ENCODE data around the gene PIK3C2A. TPM values are rescaled to one million over a fixed set of nuclear protein-coding genes. Genes with fewer than 3 reads are reported as not detected.

Gene PIK3C2A
- total and polyA plus RNA-seq, 4 donors, result 13.6 to 103 (median 39.0) TPM

GRCh38 chr11:17169876-17170275 is 37.9 kb downstream of the PIK3C2A start:
- 79 to 83% methylated on average over 1 of the region's 1 CpG for WGBS, 2 donors

GRCh38 chr11:17165247-17165890 is 42.4 kb downstream of the PIK3C2A start:
- Histone ChIP-seq H3K9me3 (ENCODE audit: control insufficient read depth in 4 of 4, insufficient read depth in 3 of 4, low read length in 3 of 4) (no peaks in the 10 kb centered on the region), H3K36me3 (ENCODE audit: control insufficient read depth in 4 of 4, insufficient read depth in 4 of 4, low read length in 4 of 4) (peaks cover 0 to 10% (median 4%) of the 10 kb centered on the region in 4 donors), H3K27ac (ENCODE audit: low read depth in 1 of 2, low read length in 1 of 2) (peak overlapping the region in 1 of 2 donors; percentile 64), H3K27me3 (ENCODE audit: control insufficient read depth in 3 of 3, insufficient read depth in 3 of 3, low read length in 2 of 3) (no peaks in the 10 kb centered on the region), H3K4me1 (ENCODE audit: control insufficient read depth in 5 of 5, insufficient read depth in 5 of 5, low read length in 5 of 5) (peaks cover 0 to 34% (median 7%) of the 10 kb centered on the region in 5 donors), H3K4me3 (no peak overlapping the region), H3K9ac (ENCODE audit: insufficient read depth in 1 of 2, low read length in 2 of 2) (no peak overlapping the region)
- no peak for TF ChIP-seq CTCF (IDR thresholded peaks at IDR 0.05; ENCODE audit: control extremely low read depth, extremely low read depth)
- DNase-seq (no peak), ATAC-seq (ENCODE audit: insufficient read depth, low FRiP score) (no peak)
- WGBS, 2 donors, result 74 to 85% methylated on average over 11 of the region's 11 CpGs

More at GRCh38 chr11:17169876-17170275, 37.9 kb downstream of the PIK3C2A start:
- H3K36me3 ChIP-seq (ENCODE audit: control insufficient read depth in 4 of 4, insufficient read depth in 4 of 4, low read length in 4 of 4), result peaks cover 0 to 10% (median 3%) of the 10 kb centered on the region in 4 donors
- ATAC-seq (ENCODE audit: insufficient read depth, low FRiP score) (no peak), DNase-seq (peak in 2 of 3 donors; percentile 45 to 56)
- H3K9ac ChIP-seq (ENCODE audit: insufficient read depth in 1 of 2, low read length in 2 of 2), result no peak overlapping the region
- H3K4me1 ChIP-seq (ENCODE audit: control insufficient read depth in 5 of 5, insufficient read depth in 5 of 5, low read length in 5 of 5), result peaks cover 0 to 16% (median under 1%) of the 10 kb centered on the region in 5 donors
- TF ChIP-seq CTCF (IDR thresholded peaks at IDR 0.05; ENCODE audit: control extremely low read depth, extremely low read depth), result no peak
- no peak overlapping the region for H3K27ac ChIP-seq (ENCODE audit: low read depth in 1 of 2, low read length in 1 of 2)
- no peaks in the 10 kb centered on the region for H3K27me3 ChIP-seq (ENCODE audit: control insufficient read depth in 3 of 3, insufficient read depth in 3 of 3, low read length in 2 of 3)
- H3K9me3 ChIP-seq (ENCODE audit: control insufficient read depth in 4 of 4, insufficient read depth in 3 of 4, low read length in 3 of 4), result no peaks in the 10 kb centered on the region
- H3K4me3 ChIP-seq, result no peak overlapping the region

GRCh38 chr11:17164361-17165246 is 43.2 kb downstream of the PIK3C2A start:
- ATAC-seq (ENCODE audit: insufficient read depth, low FRiP score) (peak; percentile 61), DNase-seq (no peak)
- Histone ChIP-seq H3K9ac (ENCODE audit: insufficient read depth in 1 of 2, low read length in 2 of 2) (no peak overlapping the region), H3K9me3 (ENCODE audit: control insufficient read depth in 4 of 4, insufficient read depth in 3 of 4, low read length in 3 of 4) (no peaks in the 10 kb centered on the region), H3K4me1 (ENCODE audit: control insufficient read depth in 5 of 5, insufficient read depth in 5 of 5, low read length in 5 of 5) (peaks cover 0 to 41% (median 7%) of the 10 kb centered on the region in 5 donors), H3K4me3 (no peak overlapping the region), H3K27me3 (ENCODE audit: control insufficient read depth in 3 of 3, insufficient read depth in 3 of 3, low read length in 2 of 3) (no peaks in the 10 kb centered on the region), H3K36me3 (ENCODE audit: control insufficient read depth in 4 of 4, insufficient read depth in 4 of 4, low read length in 4 of 4) (peaks cover 0 to 10% (median 4%) of the 10 kb centered on the region in 4 donors), H3K27ac (ENCODE audit: low read depth in 1 of 2, low read length in 1 of 2) (peak overlapping the region in 1 of 2 donors; percentile 64)
- no peak for TF ChIP-seq CTCF (IDR thresholded peaks at IDR 0.05; ENCODE audit: control extremely low read depth, extremely low read depth)
- WGBS, 2 donors, result 33 to 39% methylated on average over 1 of the region's 1 CpG

Data from lung (tissue), 12 donors.